ENCODE measurements around the gene ARHGEF7.
"Not testable (repeated sequence)": the region's sequence is repeated elsewhere in the genome, so short reads cannot be mapped to it uniquely, and the experiment has no call there.

Gene ARHGEF7

DNA sequence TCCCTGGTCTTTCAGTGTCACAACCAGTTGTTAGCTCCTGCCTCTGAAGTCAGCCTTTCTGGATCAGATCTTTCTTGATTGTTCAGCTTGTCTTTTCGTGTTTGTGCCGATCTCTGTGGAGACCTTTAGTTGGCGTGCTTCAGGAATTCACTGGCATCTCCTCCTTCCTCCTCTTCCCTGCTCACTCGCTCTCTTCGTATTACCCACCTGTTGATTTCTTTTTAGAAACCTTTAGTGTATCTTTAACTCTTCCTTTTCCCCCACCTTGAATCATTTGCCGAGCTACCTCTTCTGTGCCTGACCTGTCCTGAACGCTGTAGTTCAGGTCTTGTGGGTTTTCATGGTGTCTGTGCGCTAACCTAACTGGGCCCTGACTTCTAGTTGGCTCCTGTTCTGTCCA, 141.3 kb downstream of the ARHGEF7 start:
- no peak for DNase-seq (ENCODE audit: low spot score)

DNA sequence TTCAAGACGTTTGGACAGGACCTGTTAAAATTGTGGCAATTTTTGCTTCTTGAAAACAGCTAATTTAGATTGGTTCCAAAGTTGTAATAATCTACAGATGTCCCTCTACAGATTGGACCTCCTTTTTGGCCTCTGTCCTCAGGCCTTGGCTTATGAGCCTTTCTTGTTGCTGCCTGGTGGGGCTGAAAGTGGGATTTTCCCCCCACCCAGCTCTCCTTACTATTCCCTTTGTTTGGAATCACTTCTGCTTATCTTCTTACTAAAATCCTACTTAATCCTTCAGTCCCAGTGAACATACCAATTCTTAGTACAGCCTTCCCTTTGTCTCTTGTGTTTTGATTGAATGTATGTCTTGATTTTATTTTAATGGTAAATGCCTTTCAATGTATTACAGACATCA, 141.8 kb downstream of the ARHGEF7 start:
- DNase-seq (ENCODE audit: low spot score) = no peak

DNA sequence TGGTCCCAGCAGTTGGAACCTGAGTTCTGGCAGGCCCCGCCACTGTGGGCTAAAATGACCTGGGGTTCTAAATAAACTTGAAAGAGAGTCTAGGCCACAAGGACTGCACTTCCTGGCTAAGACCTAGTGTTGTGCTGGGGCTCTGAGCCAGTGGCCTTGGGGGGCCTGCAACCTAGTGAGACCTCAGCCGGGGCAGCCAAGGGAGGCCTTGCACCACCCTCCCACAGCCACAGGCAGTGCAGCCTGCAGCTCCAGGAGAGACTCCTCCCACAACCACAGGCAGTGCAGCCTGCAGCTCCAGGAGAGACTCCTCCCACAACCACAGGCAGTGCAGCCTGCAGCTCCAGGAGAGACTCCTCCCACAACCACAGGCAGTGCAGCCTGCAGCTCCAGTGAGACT, 142.8 kb downstream of the ARHGEF7 start:
- DNase-seq (ENCODE audit: low spot score) = not testable (repeated sequence)

DNA sequence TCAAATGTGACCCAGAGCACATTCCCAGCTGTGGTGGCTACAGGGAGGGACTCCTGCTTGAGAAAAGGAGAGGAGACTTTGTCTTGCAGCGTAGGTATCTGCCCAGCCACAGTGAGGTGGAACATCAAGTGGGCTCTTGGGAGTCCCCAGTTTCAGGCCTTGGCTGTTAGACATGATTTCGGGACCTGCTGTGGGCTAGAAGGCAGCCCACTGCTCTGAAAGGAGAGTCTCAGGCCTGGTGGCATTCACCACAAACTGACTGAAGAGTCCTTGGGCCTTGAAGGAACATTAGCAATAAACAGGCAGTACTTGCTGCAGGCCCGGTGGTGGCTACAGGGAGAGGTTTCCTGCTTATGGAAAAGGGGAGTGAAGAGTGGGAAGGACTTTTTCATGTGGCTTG, 143.5 kb downstream of the ARHGEF7 start:
- no peak for DNase-seq (ENCODE audit: low spot score)

DNA sequence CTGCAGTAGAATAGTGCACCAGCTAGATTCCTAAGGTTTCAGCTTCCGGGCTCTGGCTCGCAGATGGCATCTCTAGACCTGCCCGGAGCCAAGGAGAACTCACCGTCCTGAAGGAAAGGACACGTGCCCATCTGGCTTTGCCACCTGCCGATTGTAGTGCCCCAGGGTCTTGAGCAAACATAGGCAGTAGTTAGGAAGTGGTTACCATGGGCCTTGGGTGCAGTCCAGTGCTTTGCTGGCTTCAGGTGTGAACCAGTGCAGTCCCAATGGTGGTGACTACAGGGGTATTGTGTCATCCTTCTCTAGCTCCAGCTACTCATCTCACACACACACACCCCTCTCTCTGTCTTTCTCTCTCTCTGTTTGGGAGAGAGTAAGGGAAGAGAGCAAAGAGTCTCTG, 143.9 kb downstream of the ARHGEF7 start:
- DNase-seq (ENCODE audit: low spot score) = no peak

DNA sequence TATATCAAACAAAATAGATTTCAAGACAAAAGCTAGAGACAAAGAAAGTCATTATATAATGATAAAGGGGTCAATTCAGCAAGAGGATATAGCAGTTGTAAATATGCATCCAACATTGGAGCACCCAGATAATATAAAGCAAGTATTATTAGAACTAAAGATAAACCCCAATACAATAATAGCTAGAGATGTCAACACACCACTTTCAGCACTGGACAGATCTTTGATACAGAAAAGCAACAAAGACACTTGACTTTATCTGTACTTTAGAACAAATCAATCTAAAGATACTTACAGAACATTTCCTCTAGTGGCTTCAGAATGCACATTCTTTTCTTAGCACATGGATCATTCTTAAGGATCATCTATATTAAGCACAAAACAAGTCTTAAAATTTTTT, 146.2 kb downstream of the ARHGEF7 start:
- no peak for DNase-seq (ENCODE audit: low spot score)

DNA sequence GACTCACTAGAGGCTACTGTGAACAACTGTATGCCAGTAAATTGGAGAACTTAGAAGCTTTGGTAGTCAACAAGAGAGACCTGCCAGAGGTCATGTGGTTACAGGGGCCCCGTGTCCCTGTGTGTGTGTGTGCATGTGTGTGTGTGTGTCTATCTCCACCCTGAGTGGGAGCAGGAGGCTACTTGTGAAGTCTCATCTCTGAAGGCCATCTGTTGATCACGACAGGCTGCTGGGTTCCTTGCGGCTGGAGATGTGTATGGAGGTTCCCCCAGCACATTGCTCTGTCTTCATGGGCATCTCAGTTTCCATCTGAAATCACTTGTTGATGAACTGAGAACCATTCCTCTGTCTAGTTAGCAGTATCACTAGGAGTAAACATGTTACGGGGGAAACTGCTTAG, 147.2 kb downstream of the ARHGEF7 start:
- no peak for DNase-seq (ENCODE audit: low spot score)

DNA sequence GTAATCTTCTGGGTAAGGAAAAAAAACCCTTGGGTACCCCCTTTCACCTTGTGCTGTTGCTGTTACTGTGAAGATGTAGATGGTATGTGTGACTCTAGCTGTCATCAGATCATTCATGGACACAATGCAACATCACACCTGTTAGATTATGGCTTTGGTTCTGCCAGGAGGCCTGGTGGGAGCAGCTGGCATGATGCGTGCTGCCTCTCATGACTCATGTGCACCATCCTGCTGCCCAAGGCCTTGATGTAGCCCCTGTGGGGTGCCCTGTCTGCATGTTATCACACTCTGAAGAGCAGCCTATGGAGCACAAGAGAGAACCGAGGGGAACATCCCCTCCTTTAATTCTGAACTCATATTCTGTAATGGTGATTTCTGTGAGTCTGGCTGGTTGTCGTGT, 147.6 kb downstream of the ARHGEF7 start:
- no peak for DNase-seq (ENCODE audit: low spot score)

DNA sequence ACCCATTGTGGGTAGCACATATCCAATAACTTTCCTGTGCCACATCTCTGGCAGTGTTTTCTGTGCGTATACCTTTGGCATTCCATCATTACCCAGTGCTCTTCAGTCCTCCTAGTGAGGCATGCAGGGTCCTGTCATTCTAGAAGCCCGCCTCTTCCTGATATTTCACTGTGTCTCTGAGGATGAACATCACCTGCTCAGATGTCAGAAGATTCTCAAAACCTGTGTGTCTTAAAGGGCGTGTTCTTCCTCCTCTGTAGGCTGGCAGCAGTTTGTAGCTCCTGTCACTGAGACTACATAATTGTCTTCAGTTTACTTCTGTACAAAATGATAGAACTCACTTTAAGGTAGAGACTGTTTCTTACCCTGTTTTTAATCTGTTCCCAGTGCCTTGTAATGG, 148.5 kb downstream of the ARHGEF7 start:
- no peak for DNase-seq (ENCODE audit: low spot score)

DNA sequence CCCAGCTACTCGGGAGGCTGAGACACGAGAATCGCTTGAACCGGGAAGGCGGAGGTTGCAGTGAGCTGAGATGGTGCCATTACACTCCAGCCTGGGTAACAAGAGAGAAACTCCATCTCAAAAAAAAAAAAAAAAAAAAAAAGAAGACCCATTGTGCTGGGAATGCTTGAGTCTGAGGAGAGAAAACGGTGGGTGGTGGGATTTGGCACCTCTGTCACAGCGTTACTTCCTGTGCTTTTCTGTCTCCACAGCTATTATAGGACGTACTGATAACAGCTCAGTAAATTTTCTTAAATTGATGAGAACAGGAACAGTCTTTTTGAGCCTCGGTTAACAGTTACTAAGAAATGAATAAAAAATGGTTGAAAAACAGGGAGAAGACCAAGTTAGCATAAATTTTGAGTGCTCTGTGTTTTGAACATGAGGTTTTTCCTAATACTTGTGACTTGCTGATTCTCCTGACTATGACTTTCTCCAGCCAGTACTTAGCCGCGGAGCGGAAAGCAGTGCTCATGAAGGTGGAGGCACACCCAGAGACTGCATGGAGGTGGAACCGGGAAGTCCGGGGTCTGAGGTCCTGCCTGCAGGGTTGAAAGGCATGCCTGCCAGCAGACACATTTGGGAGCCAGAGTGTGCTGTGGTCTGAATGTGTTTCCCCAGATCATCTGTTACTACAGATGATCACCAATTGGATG, 150.0 kb downstream of the ARHGEF7 start:
- DNase-seq (ENCODE audit: low spot score) = no peak

DNA sequence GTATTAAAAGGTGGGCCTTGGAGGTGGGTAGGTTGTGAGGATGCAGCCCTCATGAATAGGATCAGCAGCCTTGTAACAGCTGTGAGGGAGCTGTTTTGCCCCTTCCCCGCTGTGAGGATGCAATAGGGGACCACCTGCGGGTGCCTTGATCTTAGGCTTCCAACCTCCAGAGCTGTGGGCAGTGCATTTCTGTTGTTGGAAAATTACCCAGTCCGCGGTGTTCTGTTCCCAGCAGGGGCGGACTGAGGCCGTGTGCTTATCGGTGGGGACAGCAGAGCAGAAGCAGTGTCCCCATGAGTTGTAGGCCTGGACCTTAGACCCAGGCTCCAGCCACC, 150.6 kb downstream of the ARHGEF7 start:
- no peak for DNase-seq (ENCODE audit: low spot score)

DNA sequence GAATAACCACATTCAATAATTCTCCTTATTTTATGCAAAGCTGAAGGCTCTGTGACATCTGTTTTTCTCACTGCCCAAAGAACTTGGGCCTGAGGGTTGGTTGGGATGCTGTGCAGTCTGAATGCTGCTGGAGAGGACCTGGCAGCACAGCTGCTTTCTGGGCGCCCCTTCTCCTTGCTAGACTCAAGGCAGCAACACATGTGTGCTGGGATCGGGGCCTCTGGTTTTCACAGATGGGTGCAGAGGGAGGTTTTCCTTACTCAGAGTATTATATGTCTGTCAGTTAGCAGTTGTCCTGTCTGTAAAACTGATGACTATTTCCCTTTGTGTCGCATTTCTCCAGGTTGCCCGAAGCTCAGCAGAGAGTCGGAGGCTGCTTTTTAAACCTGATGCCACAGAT, 152.1 kb downstream of the ARHGEF7 start:
- no peak for DNase-seq (ENCODE audit: low spot score)

DNA sequence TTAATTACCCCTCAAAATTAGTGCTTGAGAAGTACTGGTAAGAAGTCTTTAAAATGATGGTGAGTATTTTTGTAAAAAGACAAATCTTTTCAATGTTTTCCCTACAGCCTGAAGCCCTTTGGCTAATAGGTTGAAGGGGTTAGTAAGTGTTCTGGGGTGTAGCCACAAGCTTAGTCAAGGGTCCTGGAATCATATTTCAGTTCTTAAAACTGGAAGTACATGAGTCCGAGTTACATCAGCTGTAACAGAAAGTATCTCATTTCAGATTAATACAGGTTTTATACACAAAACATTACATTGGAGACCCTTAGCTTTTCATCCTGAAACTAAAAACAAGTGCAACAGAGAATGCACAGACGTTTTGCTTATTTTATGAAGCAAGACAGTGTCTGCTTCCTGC, 152.7 kb downstream of the ARHGEF7 start:
- no peak for DNase-seq (ENCODE audit: low spot score)

DNA sequence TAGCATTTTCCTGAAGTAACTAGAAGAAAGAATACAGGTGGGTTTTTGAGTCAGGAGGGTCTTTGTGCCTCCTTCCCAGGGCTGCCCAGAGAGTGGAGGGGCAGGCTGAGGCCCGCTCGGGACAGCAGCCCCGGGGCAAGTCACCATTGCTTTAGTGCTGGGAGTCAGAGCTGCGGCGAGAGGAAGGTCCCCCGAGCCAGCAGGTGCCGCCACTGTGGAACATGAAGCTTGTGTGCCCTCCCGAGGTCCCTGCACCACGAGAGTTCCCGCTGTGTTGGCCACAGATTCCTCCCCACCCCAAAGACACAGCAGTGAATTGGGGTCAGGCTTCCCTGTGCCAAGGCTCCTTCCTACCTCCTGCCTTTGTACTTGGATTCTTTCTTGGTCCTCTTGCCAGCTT, 154.4 kb downstream of the ARHGEF7 start:
- no peak for DNase-seq (ENCODE audit: low spot score)

DNA sequence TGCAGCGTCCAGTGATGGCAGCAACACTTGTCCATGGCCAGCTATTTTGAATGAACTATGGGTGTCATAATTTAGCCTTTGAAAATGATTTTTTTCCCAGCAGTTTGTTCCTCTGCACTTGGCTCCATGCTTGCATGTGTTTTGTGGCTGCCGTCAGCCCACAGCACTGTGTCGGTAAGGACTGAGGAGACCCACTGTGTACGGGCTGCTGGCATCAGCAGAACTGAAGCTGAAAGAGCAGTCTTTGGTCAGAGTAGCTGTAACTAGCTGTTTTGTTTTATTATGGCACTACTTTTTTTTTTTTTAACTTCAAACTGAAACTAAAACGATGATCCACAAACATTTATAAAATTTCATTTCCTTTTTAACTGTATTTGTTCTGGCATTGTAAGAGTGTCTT, 155.0 kb downstream of the ARHGEF7 start:
- DNase-seq (ENCODE audit: low spot score) = no peak

DNA sequence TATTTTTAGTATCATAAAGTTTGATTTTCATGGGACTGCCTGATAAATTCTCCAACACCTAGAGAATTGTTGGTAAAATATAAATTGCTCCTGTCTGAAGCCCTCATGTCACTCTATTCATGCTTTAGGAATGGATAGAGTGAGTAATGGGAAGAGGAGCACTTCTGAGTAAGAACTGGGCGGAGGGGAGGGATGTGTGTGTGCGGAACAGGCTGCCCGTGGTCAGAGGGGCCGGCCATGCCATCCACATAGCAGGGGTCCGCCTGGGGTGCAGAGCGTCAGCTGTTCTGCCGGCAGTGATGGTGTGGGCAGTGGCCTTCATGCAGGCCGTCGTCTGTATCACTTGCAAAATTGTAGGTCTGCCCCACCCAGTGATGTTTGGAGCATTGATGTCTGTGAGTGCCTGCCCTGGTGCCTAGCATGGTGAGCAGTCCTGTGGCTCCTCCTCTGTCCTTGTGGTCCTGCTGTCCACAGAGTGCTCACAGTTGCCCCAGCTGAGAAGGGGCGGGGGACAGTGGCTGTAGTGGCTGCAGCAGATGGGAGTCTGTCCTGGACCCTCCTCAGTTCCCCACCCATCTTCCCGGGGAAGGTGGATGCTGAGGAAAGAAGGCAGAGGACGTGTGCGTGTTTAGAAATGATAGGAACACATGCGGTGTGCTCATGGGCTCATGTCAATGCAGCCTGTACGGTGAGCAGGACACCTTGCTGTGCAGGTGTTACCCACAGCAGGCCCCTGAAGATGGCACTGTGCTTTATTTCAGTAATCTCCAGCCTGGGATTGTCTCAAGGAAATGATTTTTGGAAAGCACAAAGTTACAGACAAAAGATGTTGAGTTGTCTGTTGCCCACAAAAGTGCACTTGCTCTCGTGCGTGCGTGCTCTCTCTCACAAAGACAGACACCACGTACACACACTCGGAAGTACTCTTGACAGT, 155.9 kb downstream of the ARHGEF7 start:
- DNase-seq (ENCODE audit: low spot score) = peak; percentile 44

DNA sequence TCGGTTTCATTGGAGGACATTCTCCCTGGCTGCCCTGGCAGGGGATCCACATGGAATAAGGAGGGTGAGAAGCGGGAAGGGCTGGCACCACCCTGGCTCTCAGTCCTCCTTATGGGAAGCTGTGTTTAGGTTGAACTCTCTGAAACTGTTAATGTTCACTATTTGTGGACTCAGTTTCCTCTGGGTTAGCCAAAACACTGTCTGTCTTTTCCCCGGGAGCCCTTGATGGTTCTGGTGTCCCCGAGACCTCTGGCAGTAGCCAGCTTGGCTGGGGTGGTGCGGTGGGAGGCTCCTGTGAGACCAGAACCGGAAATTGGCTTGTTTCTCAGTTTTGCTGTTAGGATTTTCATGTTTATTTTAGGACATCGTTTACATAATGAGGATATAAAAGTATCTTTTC, 157.0 kb downstream of the ARHGEF7 start:
- no peak for DNase-seq (ENCODE audit: low spot score)

DNA sequence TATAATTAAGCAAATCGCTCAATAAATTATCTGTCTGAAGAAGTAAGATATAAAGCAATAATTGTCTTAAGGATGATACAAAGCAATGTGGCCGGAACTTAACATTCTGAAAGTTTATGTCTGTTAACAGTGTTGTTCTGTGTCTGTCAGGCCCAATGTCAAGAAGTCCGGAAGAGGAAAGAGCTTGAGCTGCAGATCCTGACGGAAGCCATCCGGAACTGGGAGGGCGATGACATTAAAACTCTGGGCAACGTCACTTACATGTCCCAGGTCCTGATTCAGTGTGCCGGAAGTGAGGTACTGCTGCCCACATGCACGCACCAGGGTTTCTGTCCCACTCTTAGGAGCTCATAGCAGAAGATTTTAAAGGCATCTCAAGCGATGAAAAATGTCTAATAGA, 160.3 kb downstream of the ARHGEF7 start:
- no peak for DNase-seq (ENCODE audit: low spot score)

DNA sequence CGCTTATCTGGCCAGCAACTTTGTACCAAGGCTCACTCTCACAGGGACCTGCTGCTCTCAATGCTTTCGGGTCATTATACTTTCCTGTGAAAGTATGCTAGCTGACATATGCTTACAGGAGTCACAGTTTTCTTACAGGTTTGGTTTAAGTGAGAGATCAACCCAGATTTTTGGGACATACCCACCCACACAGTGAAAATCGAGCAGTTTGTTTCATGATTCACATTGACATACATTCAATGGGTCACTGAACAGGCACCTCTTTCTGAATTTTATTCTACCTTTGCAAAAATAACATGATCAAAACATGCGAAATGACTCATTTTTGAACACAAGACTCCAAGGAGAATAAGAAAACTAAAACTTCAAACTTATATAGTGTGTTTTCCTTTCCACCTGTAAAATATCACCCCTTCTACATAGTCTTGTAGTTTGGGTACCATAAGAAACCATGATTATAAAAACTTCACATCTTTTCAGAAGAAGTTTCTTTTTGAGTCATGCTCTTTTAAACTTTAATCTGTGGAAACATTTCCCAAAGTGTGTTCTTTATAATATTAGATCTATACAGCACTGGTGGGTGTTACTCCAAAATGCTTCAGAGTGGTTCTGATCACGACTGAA, 161.0 kb downstream of the ARHGEF7 start:
- no peak for DNase-seq (ENCODE audit: low spot score)

DNA sequence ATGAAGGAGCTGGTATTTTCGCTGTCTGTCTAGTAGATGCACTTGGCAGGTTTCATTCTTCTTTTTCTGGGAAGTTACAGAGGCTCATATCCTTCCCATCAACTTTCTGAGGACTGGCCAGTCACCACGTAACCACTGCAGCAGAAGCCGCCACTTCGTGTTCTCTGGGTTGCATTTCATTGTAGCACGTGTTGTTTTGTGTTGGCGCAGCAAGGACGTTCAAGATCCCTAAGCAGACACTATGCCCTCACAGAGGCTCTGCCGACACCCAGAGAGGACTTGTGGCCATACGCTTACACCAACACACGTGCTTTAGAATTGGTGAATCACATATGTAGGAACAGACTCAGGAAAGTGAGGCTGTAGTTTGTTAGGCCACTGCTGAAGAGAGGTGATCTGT, 163.1 kb downstream of the ARHGEF7 start:
- no peak for DNase-seq (ENCODE audit: low spot score)

DNA sequence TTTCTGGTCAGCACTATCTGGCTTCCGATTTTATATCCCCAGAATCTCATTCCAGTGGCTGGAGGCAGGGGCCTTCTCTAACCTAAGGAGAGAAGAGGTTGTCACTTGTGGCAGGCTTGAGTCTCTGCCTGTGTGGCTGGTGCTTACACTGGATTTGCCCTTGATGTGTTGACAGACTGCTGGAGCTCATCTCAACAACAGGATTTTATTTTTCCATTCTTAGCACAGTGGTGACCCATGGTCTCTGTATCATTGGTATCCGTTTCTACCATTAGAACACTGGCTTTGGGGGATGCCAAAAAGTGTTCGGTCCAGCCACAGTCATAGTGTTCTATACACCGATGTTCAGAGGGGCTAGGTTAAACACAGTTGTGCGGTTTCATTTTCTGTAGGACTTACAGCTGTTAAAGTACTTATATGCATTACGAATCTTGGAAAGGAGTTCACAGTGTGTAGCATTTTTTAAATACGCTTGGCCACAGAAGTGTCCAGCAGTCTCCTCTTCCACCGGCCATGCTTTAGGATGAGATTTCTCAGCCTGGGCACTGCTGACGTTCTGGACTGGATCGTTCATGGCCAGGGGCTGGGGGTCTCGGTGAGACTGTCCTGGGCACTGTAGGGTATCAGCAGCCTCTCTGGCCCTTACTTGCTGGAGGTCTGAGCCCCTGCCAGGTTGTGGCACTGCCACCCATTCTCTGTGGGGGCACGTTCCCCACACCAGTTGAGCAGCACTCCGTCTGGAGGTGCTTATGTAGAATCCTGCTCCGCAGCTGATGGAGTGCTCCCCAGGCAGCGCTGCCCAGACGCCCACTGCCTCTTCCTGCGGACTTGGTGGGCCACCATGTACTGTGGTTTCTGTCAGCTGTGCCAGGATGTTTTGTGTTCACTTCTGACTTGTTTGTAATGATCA, 163.9 kb downstream of the ARHGEF7 start:
- DNase-seq (ENCODE audit: low spot score) = no peak

DNA sequence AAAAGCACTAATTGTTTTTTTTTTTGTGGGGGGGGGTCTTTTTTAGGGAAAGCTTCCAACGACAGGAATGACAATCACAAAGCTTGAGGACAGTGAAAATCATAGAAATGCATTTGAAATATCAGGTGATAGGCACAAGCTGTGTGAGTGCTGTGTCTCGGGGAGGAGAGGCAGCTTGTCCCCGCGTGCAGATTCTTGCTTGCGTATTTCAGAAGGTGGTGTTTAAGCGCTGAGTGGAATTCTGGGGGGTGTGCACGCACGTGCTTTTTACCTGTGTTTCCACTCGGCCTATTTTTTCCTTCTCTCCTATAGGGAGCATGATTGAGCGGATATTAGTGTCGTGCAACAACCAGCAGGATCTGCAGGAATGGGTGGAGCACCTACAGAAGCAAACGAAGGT, 165.1 kb downstream of the ARHGEF7 start:
- DNase-seq (ENCODE audit: low spot score) = no peak

Data from AG08396 (cell line).